Stimulated activated naive CD4-positive, alpha-beta T cell treated with Interleukin-2 at 50 U/mL for 16 hours (primary cell): ENCODE data around the gene GABBR2.
"Not testable (repeated sequence)": the region's sequence is repeated elsewhere in the genome, so short reads cannot be mapped to it uniquely, and the experiment has no call there.

Source experiments
- DNase-seq: peaks from one replicate; lab custom pipeline; 2025; lab: John Stamatoyannopoulos, UW

GABBR2 gene

DNA sequence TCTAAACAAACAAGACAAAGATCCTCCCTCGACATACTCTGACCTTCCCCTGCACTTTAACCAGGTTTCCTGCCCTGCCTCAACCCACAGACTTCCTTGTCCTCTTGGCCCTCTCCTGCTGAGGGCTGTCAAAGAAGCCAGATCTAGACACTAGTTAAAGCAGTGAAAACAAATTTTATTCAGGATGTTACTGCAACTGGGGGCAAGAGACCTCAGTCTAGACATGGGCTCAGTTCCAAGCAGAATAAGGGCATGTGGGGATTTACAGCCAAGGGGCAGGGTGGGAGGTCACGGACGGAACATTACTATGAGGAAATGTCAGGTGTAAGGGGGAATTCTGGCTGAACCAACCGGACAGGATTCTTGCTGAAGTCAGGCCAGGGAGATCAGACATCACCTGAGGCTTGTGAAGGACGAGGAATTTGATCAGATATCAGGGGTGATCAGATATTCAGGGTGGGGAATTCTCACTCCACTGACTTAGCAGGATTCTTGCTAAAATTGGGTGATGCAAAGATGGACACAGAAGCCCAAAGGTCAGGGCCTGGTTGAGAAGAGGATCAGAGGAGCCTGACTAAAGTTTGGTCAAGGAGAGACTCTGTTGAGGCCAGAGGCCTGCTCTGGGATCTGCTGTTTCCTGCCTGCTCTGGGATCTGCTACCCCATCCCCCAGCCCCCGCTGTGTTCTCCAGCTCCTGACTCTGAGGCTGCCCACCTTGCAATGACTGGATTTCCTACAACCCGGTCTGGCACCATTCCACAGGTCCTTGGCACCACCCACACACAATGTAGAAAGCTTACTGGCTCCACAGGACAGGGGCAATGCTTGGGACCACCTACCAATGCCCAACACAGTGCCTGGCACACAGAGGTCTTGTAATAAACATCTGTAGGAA, 21.5 kb downstream of the GABBR2 start:
- no peak for DNase-seq

DNA sequence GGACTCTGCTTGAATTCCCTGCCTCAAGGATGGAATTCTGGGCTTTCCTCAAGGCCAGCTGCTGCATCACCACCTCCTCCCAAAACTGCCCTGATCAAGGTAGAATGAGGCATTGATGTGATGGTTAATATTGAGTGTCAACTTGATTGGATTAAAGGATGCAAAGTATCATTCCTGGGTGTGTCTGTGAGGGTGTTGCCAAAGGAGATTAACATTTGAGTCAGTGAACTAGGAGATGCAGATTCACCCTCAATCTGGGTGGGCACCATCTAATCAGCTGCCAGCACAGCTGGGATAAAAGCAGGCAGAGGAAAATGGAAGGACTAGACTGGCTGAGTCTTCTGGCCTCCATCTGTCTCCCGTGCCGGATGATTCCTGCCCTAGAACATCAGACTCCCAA, 23.9 kb downstream of the GABBR2 start:
- DNase-seq, result not testable (repeated sequence)

DNA sequence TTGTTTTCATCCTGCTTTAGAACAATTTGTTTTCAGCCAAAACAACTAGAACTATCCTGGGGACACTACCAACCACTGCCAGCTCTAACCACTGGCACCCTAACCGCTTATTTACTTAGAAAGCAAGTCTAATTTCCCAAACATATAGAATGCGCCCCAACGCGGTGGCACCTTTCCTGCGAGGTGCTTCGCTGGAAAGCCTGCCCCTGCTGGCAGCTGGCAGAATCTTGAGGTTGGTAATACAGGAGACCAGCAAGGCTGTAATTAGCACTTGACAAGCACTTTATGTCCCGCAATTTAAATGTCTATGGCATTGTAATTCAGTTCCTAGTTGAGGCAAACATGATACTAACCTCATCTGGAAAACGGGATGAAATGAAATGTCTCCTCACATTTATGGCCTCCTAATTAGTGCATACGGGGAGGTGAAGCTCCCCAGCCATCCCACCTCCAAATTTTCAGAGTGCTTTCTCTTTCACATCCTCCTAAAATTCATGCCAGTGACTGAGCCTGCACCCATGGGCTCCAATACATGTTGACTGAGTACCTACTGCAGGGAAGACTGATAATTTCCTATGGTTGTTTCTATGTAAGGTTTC, 30.4 kb downstream of the GABBR2 start:
- DNase-seq, result no peak

DNA sequence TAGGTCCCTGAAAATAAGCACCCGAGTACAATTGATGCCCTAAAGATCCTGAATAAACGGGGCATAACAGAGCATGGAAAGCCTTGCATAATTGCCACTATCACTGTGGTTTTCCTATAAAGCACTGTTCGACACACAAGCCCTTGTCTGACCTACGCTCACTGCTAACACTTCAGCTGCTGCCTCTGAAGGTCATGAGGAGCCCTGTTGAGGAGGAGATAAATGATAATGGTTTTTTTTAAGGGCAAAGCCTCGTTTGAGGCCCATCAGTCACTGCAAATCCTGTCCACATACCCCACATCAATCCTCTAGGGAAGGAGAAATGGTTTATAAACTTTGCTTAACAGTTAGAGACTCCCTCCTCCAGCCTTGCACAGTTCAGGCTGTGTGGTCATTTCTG, 35.1 kb downstream of the GABBR2 start:
- DNase-seq, result no peak

DNA sequence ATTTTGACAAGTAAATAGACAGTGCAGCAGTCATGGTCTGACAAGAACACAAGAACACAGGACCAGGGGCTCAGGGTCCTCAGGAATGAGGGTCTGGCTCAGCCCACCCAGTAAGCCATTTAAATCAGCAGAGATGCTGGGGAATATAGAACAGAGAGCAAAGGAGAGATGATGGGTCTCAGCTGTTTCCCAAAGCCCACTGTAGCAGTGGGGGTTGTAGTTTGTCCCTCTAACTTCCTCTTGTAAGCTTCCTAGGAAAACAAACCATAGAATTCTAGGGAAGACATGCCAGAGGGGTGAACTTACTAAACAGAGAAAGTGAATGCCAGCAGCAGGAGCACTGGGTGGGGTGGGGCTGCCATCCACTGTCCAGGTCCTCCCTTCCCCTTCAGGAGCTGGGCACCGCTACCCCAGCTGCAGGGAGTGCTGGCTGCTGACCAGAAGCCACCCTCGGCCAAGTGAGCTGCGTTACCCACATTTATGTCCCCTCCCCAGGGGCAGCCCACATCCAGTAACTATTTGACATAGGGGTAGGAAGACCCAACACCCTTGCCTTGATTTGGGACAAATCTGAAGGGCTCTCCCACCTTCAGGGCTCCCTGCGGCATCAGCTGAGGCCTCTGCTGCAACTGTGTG, 41.6 kb downstream of the GABBR2 start:
- no peak for DNase-seq

DNA sequence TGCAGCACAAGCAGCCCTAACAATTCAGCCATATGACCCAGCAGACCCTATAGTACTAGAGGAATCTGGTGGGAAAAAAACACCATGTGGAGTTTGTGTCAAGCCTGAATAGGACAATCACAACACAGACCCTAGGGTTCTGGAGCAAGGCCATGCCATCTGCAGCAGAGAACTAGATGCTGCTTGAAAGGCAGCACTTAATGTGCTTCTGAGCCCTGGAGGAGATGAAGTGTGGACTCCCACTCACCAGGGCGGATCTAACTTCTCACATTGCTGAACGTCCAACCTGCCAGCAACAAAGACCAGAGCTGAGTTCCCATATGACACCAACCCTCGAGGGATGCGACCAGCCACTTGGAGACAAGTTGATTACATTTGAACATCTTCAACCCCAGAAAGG, 43.2 kb downstream of the GABBR2 start:
- no peak for DNase-seq

DNA sequence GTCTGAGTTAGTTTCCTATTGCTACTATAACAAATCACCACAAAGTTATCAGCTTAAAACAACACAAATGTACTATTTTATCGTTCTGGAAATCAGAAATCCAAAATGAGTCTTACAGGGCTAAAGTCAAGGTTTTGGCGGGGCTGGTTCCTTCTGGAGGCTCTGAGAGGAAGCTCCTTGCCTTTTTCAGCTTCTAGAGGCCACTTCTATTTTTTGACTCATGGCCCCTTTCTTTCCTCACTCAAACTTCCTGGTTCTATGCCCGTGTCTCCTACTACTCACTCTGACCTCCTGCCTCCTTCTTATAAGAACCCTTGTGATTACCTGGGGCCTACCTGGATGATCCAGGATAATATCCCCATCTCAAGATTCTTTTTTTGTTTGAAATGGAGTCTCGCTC, 48.2 kb downstream of the GABBR2 start:
- no peak for DNase-seq

DNA sequence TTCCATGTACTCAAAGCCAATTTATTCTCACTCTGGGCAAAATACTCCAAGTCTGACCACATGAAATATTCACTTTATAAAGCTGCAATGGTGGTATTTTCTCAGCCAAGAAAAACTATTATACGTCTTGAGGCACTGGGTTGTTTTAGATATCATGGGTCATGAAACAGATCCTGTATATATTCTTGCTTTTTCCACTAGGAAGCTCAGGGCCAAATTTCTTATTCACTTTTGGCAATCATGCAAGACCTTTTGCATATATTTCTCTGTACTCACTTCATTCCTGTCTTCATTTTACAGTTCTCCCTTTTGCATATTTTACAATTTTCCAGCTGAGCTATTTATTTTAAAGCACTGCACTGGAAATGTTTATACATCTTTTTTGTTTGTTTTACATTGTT, 49.8 kb downstream of the GABBR2 start:
- no peak for DNase-seq

DNA sequence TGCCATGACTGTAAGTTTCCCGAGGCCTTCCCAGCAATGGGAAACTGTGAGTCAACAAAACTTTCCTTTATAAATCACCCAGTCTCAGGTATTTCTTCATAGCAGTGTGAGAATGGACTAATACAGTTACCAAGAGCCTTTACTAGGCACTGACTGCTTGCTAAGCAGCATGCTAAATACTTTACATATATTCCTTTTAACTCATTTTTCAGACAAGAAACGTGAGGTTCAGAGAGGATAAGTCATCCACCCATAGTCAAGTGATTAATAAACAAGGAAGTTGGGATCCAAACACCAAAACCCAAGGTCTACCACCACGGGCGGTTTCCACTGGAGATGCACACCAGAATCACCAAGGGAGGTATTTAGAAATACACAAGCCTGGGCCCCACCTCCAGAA, 50.8 kb downstream of the GABBR2 start:
- no peak for DNase-seq

DNA sequence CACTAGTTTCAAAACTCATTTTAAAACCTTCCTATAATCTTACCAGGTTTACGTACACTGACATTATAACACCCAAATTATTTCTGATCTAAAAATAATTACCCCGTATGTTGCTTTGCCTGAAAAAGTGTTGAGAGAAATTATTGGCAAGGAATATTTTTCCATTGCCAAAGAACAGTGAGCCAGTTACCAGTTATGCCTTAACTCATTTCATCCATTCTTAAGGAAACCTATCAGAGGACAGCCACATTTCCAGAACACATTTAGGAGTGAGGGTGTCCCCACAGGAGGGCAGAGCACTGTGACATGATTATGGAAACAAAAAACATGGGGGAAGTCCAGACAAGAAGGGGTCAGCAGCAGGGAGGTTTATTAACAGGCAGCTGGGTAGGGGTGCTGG, 52.2 kb downstream of the GABBR2 start:
- no peak for DNase-seq

DNA sequence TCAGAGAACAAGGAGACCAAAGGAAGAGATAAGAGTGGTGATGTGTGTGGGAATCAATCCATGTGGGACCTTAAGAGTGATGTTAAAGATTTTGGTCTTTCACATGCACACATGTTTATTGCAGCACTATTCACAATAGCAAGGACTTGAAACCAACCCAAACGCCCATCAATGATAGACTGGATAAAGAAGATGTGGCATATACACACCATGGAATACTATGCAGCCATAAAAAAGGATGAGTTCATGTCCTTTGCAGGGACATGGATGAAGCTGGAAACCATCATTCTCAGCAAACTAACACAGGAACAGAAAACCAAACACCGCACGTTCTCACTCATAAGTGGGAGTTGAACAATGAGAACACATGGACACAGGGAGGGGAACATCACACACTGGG, 53.3 kb downstream of the GABBR2 start:
- not testable (repeated sequence) for DNase-seq

DNA sequence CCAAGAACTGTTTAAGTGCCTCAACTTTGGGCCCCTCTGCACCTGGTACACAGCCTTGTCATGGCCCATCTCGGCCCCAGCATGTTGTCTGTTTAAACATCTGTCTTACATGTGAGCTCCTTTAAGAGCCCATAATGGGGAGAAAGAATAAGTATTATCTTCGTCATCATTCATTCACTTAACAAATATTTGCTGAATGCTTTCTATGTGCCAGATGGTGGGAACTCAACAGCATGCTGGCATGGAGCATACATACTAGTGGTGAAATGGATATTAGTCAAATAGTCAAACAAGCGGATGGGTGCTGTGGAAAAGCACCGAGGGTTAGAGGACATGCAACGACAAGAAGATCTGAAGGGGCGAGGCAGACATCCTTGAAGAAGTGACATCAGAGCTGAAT, 54.5 kb downstream of the GABBR2 start:
- DNase-seq, result no peak

DNA sequence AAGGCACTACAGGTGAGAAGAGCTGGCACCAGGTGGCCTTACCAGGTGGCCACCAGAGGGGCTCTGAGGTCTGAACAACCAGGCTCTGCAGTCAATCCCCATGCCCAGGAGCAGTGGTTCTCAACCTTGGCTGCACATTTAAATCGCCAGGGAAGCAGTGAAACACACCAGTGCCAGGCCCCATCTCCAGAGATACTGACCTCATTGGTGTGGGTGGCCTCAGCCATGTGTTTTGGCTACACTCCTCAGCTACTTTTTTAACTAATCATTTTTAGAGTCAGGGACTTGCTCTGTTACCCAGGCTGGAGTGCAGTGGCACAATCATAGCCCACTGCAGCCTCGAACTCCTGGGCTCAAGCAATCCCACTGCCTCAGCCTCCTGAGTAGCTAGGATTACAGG, 56.0 kb downstream of the GABBR2 start:
- no peak for DNase-seq

DNA sequence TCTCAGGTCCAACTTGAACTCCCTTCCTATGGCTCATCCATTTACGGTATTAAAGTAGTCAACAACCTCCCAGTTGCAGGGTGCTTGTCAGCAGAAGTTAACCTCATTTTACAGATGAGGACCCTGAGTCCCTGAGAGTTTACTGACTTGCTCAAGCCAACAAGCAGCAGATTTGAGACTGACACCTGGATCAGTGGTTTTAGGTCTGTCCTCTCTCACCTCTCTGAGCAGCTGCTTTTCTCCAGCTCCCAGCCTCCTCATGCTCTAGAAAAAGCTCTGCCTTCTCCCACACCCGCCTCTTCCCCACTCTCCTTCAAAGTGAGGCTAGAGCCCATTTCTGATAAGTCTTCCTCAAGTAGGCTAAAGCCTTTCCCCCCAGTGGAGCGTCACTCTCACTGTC, 56.4 kb downstream of the GABBR2 start:
- no peak for DNase-seq

DNA sequence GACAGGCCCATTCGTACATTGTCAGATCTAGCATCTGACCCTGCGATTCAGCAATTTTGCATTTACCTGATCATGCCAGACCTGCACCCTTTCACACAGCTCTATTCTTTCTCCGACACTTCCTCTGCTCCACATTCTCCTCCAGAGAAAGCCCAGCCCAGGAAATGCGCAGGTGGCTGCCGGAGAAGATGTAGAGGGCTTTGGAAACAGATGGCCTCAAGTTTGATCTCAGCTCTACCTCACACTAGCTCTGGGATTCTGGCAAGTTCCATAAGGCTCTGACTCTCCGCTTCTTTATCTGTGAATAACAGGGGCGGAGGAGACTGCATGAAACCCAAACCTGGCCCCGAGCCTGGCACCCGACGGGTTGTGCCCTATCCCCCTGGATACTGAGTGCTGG, 61.5 kb downstream of the GABBR2 start:
- no peak for DNase-seq

DNA sequence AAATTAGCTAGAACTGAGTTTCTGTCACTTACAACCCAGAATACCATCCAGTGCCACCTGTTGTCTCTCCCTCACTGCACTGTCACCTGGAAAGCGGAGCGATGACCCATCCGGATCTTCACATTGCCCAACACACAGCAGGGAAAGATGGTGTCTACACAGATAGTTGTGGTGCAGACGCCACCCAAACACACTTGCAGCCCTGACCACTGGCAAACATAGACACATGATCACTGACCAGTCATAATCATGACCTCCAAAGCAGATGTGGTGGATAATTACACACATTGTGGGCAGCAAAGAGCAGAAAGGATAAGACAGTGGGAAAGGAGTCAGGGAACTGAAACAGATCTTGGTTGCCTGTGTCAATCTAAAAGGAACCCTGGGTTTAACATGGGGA, 64.7 kb downstream of the GABBR2 start:
- DNase-seq, result no peak

DNA sequence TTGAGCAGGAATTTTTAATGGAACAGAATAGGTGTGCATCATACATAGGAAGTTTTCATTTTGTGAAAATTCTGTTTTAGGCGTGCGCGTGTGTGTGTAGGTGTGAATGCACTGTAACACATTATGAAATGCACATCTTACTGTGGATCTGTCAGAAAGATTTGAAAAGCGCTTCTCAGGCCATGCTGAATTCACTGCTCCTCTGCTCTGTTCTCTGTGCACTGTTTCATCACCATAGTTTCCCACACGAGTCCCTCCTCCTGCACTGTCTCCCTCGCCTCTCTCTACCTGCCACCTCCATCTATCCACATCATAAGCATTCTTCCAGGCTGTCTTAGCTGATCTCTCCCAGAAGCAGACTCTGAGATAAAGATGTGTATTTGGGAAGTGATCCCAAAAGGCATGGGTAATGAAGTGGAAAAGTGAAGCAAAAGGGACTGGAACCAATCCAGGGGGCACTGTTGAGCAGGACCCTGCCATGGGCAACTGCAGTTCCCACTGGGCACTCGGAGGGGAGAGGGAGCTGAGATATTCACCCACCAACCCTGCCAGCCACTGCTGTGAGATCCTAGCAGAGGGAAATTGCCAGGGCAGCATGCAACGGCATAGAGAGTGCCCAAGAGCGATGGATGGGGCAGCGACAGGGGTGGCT, 65.9 kb downstream of the GABBR2 start:
- DNase-seq, result no peak

DNA sequence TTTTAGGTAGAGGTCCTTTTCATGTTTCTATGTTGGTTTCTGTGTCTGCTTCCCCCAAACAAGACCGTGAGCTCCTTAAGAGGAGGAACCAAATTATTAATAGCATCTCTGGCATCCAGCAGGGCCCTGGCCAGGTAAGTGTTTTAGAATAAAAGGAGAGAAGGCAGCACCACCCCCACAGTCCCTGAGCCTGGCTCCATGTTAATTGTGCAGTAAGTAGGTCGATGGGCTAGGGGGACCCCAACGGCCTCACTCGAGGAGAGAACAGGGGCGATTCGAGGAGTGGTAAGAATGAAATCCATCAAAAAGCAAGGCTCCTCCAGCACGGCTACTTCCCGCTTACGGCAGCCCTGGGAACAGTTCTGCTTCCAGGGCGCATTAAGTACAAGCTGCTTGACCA, 67.0 kb downstream of the GABBR2 start:
- DNase-seq, result no peak

DNA sequence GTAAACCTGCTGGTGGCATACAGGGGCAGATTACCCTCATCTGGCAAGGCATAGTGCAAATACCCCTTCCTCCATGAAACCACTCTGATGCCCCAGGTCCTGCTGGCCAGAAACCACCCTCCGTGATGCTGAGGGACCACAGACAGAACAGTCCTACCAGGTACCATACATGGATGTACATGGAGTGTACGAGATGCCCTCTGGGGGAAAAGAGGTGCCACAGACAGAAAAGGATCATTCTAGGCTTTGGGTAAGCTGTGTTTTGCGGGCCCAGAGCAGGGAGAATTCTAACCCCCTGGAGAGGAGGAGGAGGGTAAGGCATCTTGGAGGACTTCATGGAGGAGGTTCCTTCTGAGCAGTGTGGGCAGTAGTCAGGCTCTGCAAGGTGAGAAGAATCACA, 68.3 kb downstream of the GABBR2 start:
- DNase-seq, result no peak

DNA sequence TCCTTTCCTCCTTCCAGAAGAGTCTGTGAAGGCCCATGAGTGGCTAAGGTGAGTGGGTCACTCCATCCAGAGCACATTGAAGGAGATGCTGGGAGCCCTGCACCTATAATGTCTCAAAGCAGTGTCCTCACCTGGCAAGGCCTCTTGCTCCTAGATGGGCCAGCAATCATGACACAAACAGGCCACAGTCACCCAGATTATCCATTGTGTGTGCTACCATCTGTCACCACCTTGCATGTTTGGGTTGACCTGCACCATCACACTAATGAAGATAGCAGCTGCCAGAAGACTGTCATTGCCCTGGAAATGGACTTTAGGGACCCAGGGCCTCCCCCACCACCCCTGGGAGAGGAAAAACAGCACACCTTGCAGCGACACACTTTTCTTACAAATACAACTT, 69.6 kb downstream of the GABBR2 start:
- DNase-seq, result no peak

DNA sequence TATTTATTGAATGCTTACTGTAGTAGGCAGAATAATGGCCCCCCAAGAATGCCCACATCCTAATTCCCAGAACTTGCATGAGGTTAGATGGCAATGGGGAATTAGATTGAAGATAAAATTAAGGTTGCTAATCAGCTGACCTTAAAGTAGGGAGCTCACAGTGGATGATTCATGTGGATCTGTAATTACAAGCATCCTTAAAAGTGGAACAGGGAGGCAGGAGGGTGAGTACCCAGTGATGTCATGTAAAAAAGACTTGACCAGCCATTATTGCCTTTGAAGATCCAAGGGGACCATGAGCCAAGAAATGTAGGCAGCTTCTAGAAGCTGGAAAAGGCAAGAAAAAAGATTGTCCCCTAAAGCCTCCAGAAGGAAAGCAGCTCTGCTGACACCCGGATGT, 71.4 kb downstream of the GABBR2 start:
- DNase-seq, result no peak

DNA sequence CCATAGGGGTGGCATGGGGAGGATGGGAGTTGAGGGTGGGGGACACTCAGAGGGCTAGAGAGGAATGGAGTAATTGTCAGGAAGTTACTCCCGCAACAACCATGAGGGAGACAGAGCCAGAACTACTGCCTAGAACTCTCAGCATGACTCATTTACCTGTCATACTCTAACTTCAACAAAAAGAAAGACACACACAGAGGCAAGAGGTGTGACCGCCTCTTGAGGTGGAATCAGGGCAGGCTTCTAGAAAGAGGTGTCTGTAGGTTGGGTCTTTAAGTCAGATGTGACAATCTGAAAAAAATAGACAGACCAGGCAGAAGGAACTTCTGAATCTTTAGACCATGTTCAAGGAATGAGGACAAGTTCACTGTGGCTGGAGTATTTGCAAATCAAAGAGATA, 73.4 kb downstream of the GABBR2 start:
- no peak for DNase-seq
